Measurements from ENCODE around the gene MYO3B.
A peak's percentile ranks its signal among the peaks of the same experiment; 100 is the strongest.

Gene MYO3B

GRCh38 chr2:170361090-170361936 is 183.4 kb downstream of the MYO3B start:
- TF ChIP-seq, protein P1, sequence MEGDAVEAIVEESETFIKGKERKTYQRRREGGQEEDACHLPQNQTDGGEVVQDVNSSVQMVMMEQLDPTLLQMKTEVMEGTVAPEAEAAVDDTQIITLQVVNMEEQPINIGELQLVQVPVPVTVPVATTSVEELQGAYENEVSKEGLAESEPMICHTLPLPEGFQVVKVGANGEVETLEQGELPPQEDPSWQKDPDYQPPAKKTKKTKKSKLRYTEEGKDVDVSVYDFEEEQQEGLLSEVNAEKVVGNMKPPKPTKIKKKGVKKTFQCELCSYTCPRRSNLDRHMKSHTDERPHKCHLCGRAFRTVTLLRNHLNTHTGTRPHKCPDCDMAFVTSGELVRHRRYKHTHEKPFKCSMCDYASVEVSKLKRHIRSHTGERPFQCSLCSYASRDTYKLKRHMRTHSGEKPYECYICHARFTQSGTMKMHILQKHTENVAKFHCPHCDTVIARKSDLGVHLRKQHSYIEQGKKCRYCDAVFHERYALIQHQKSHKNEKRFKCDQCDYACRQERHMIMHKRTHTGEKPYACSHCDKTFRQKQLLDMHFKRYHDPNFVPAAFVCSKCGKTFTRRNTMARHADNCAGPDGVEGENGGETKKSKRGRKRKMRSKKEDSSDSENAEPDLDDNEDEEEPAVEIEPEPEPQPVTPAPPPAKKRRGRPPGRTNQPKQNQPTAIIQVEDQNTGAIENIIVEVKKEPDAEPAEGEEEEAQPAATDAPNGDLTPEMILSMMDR (IDR thresholded peaks at IDR 0.05; ENCODE audit: extremely low read depth, insufficient read depth, missing control alignments), result peak; percentile 85
- in situ Hi-C loops (cut with MboI; ENCODE audit: low pct_unique_long_range_greater_than_20kb, low sequenced_read_pairs, unreplicated experiment), result loop anchor here (10.0 kb wide), 1 partner anchor 127 kb away; no protein-coding TSS in a partner anchor
- DNase-seq (ENCODE audit: low spot score), result peak; percentile 36

DNA sequence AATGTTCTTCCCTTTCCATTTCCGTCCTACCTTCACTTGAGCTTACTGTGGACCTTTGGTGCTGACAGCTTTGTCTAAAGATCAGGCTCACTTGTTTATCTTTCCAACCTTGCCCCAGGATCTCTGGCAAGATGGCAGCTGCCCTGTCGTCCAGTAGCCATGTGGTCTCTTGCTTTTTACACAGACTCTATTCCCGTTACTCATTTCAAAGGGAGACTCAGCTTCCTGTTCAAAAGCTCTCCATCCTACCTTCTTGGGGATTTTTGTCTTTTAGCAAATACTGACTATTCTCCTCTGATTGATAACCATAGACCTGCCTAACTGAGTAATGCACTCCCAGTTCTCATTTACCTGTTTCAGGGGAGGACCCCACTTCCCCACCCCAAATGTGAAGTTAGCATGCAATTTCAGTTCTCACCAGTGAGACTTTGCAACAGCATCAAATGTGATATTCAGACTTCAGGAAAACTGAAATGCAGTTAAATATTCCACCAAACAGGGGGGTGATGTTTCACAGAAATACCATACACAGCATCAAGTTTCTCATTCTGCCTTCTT is 184.4 kb downstream of the MYO3B start:
- in situ Hi-C loops (cut with MboI; ENCODE audit: low pct_unique_long_range_greater_than_20kb, low sequenced_read_pairs, unreplicated experiment), result loop anchor here (10.0 kb wide), 1 partner anchor 128 kb away; no protein-coding TSS in a partner anchor
- TF ChIP-seq, protein P1 (IDR thresholded peaks at IDR 0.05; ENCODE audit: extremely low read depth, insufficient read depth, missing control alignments), result no peak
- no peak for DNase-seq (ENCODE audit: low spot score)

GRCh38 chr2:170362871-170363631 is 185.1 kb downstream of the MYO3B start:
- TF ChIP-seq, protein P1 (IDR thresholded peaks at IDR 0.05; ENCODE audit: extremely low read depth, insufficient read depth, missing control alignments), result no peak
- DNase-seq (ENCODE audit: low spot score), result no peak
- in situ Hi-C loops (cut with MboI; ENCODE audit: low pct_unique_long_range_greater_than_20kb, low sequenced_read_pairs, unreplicated experiment), result loop anchor here (10.0 kb wide), 1 partner anchor 128 kb away; no protein-coding TSS in a partner anchor

DNA sequence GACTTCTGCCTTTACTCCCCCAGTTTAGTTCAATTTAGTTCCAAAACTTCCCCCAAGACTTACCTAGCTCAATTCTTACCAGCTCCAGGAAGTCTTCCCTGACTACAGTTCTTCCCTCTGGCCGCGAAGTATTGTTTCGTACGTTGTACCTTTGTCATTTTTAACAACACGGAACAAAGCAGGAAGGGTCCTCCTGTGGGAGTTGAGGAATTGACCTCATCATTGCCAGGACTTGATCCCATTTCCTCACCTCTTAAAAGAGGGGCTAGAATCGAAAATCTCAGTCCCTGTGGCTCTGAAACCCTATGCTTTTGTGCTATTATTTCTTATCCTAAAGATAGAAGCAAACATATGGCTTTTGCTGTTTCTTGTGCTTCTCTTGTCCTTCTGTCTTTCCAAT is 187.1 kb downstream of the MYO3B start:
- in situ Hi-C loops (cut with MboI; ENCODE audit: low pct_unique_long_range_greater_than_20kb, low sequenced_read_pairs, unreplicated experiment), result loop anchor here (10.0 kb wide), 1 partner anchor 130 kb away; no protein-coding TSS in a partner anchor
- DNase-seq (ENCODE audit: low spot score), result no peak
- TF ChIP-seq, protein P1 (IDR thresholded peaks at IDR 0.05; ENCODE audit: extremely low read depth, insufficient read depth, missing control alignments), result no peak

DNA sequence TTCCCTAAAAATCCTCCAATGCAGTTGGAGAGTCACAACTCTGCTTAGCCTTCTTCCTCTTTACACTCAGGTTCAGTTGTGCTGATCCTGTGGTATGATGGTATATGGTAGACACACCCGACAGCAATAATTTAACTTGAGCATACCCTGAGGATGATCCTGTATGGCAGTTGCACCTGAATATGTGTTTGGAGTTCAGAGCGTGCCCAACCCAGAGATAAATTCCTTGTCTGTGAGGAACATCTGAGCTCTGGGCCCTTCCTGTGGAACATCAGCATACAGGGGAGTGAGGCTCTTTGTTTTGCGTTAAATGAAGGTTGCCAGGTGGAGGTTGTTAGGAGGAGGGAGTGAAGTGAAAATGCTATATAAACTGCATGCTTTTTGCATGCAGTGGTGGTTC is 187.7 kb downstream of the MYO3B start:
- in situ Hi-C loops (cut with MboI; ENCODE audit: low pct_unique_long_range_greater_than_20kb, low sequenced_read_pairs, unreplicated experiment), result loop anchor here (10.0 kb wide), 1 partner anchor 131 kb away; no protein-coding TSS in a partner anchor
- TF ChIP-seq, protein P1 (IDR thresholded peaks at IDR 0.05; ENCODE audit: extremely low read depth, insufficient read depth, missing control alignments), result no peak
- DNase-seq (ENCODE audit: low spot score), result no peak

DNA sequence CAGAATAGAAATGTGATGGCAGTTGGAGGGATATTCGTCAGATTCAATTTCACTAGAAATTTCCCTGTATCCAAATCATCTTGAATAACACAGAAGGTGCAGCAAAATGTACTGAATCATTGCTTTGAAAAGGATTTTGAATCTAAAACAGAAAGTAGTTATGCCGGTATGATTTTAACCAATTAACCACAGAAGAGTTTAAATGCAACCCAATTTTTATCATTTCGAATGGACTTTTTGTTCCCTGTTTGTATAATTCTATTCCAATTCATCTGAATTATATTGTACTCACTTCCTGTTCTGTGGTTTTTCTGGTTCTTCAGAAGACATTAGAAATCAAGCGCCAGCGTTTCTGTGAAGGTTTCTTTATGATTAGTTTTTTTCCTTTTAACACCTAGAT is 190.4 kb downstream of the MYO3B start:
- in situ Hi-C loops (cut with MboI; ENCODE audit: low pct_unique_long_range_greater_than_20kb, low sequenced_read_pairs, unreplicated experiment), result loop anchor here (10.0 kb wide), 1 partner anchor 134 kb away; no protein-coding TSS in a partner anchor
- no peak for DNase-seq (ENCODE audit: low spot score)
- TF ChIP-seq, protein P1 (IDR thresholded peaks at IDR 0.05; ENCODE audit: extremely low read depth, insufficient read depth, missing control alignments), result no peak
